Hepatocyte (in vitro differentiated cells): ENCODE results near the gene TMEM9B. TPM values are rescaled to one million over a fixed set of nuclear protein-coding genes. Genes with fewer than 3 reads are reported as not detected.
A peak's percentile ranks its signal among the peaks of the same experiment; 100 is the strongest.
"Not testable (repeated sequence)": the region's sequence is repeated elsewhere in the genome, so short reads cannot be mapped to it uniquely, and the experiment has no call there.

Experiments used
- DNase-seq: peaks from one replicate; pipeline ENCODE4 v3.0.0-alpha.2; 2016; ENCODE audit warnings: low spot score
- H2AFZ ChIP-seq: fragments of 200-600 bp; sonication (generic); 2 replicates; pipeline ENCODE4 v1.6.0; 2016; ENCODE audit warnings: antibody characterized with exemption, mild to moderate bottlenecking
- H3K27ac ChIP-seq: fragments of 200-600 bp; sonication (generic); 2 replicates; pipeline ENCODE4 v1.5.1; 2016; ENCODE audit warnings: mild to moderate bottlenecking
- H3K27me3 ChIP-seq: fragments of 200-600 bp; sonication (generic); 2 replicates; pipeline ENCODE4 v1.6.1; 2016
- H3K36me3 ChIP-seq: fragments of 200-600 bp; sonication (generic); replicated peaks from 2 replicates; pipeline ENCODE4 v1.5.1; 2016; ENCODE audit warnings: low read depth; ENCODE audit not compliant: insufficient read depth
- H3K4me1 ChIP-seq: fragments of 200-600 bp; sonication (generic); 2 replicates; pipeline ENCODE4 v1.5.1; 2016; ENCODE audit warnings: mild to moderate bottlenecking, moderate library complexity; ENCODE audit not compliant: insufficient read depth
- H3K4me2 ChIP-seq: fragments of 200-600 bp; sonication (generic); 2 replicates; pipeline ENCODE4 v1.6.0; 2016
- H3K4me3 ChIP-seq: fragments of 200-600 bp; sonication (generic); 2 replicates; pipeline ENCODE4 v1.5.1; 2016; ENCODE audit warnings: mild to moderate bottlenecking
- H3K79me2 ChIP-seq: fragments of 200-600 bp; sonication (generic); 2 replicates; pipeline ENCODE4 v1.6.0; 2017; ENCODE audit warnings: mild to moderate bottlenecking
- H3K9me2 ChIP-seq: fragments of 200-600 bp; sonication (generic); replicated peaks from 2 replicates; pipeline ENCODE4 v1.6.0; 2017; ENCODE audit warnings: mild to moderate bottlenecking; ENCODE audit not compliant: insufficient read depth
- H3K9me3 ChIP-seq: fragments of 200-600 bp; sonication (generic); 2 replicates; pipeline ENCODE4 v1.5.1; 2016; ENCODE audit warnings: low read depth, mild to moderate bottlenecking
- H4K20me1 ChIP-seq: fragments of 200-600 bp; sonication (generic); 2 replicates; pipeline ENCODE4 v1.6.0; 2016; ENCODE audit warnings: mild to moderate bottlenecking; ENCODE audit not compliant: insufficient read depth, poor library complexity, severe bottlenecking
- CTCF ChIP-seq: fragments of 200-600 bp; sonication (generic); IDR thresholded peaks from 2 replicates; pipeline ENCODE4 v1.5.1; 2016; ENCODE audit warnings: antibody characterized with exemption, mild to moderate bottlenecking; ENCODE audit not compliant: poor library complexity
- EZH2 ChIP-seq: fragments of 200-600 bp; sonication (generic); IDR thresholded peaks from 2 replicates; pipeline ENCODE4 v1.6.1; 2016; ENCODE audit warnings: antibody characterized with exemption, mild to moderate bottlenecking, borderline replicate concordance
- EZH2phosphoT487 ChIP-seq: fragments of 200-600 bp; sonication (generic); IDR thresholded peaks from one replicate; pipeline ENCODE4 v1.6.1; 2018; ENCODE audit warnings: antibody characterized with exemption, mild to moderate bottlenecking, low read depth, moderate library complexity; ENCODE audit not compliant: unreplicated experiment, severe bottlenecking
- WGBS: methylation state at CpG from one replicate; pipeline ENCODE4 v1.1.6; 2016; ENCODE audit warnings: low lambda C conversion rate; ENCODE audit errors: missing lambda C conversion rate; 5-methylcytosine and 5-hydroxymethylcytosine counted together
- polyA plus RNA-seq: library from polyadenylated mRNA; unstranded; fragments of >200 nt; fragmentation: Nextera tagmentation; extraction: Ambion mirVana; gene quantifications from 2 replicates; pipeline ENCODE4 v1.2.1, GENCODE V29; 2016
- total RNA-seq: library from RNA; depleted of rRNA; stranded (reverse); fragments of >200 nt; gene quantifications from 2 replicates; pipeline ENCODE4 v1.2.3, GENCODE V29; 2014

The TMEM9B gene
- total RNA-seq, result 47.4 and 47.7 TPM in 2 replicates
- 64.9 and 69.6 TPM in 2 replicates for polyA plus RNA-seq

- H4K20me1 ChIP-seq, result no peaks in the 10 kb centered on the region
- peak within 1 kb of the TSS; percentile 97 for H3K27ac ChIP-seq
- no peaks in the 10 kb centered on the region for H3K9me3 ChIP-seq
- no peak for TF ChIP-seq EZH2
- no peak for TF ChIP-seq EZH2phosphoT487
- no peak for TF ChIP-seq CTCF
- no peaks in the 10 kb centered on the region for H3K9me2 ChIP-seq
- peak within 1 kb of the TSS; percentile 92 for H2AFZ ChIP-seq
- peak within 1 kb of the TSS; percentile 86 for H3K4me2 ChIP-seq
- 2% methylated on average over 66 of the region's 67 CpGs for WGBS
- DNase-seq, result peak; percentile 95
- no peaks in the 10 kb centered on the region for H3K27me3 ChIP-seq
- peak within 1 kb of the TSS; percentile 94 for H3K4me3 ChIP-seq
- peaks cover 35% of the 10 kb centered on the region for H3K79me2 ChIP-seq
- H3K4me1 ChIP-seq, result peaks cover 4% of the 10 kb centered on the region
- H3K36me3 ChIP-seq, result no peaks in the 10 kb centered on the region
These were observed at the start of gene TMEM9B for GRCh38 chr11:8964324-8965320. Gene TMEM9B (minus strand): TSS chr11:8964442. CDS start chr11:8964313, 129 bp downstream.

- Histone ChIP-seq H3K9me3 (no peaks in the 10 kb centered on the region), H3K4me1 (no peaks in the 10 kb centered on the region), H4K20me1 (no peaks in the 10 kb centered on the region), H3K4me2 (no peak overlapping the region), H3K9me2 (no peaks in the 10 kb centered on the region), H2AFZ (no peak overlapping the region), H3K27me3 (no peaks in the 10 kb centered on the region), H3K4me3 (no peak overlapping the region), H3K27ac (no peak overlapping the region), H3K79me2 (no peaks in the 10 kb centered on the region), H3K36me3 (no peaks in the 10 kb centered on the region)
- no peak for DNase-seq
- WGBS, result 95% methylated on average over 4 of the region's 4 CpGs
- TF ChIP-seq EZH2 (no peak), EZH2phosphoT487 (no peak), CTCF (no peak)
These were observed 49.1 kb upstream of the TMEM9B start for GRCh38 chr11:9013373-9013772.

- not testable (repeated sequence) for H2AFZ ChIP-seq, H3K9me2 ChIP-seq, H3K4me1 ChIP-seq, H4K20me1 ChIP-seq, H3K27ac ChIP-seq, H3K4me3 ChIP-seq, H3K9me3 ChIP-seq, H3K36me3 ChIP-seq, H3K4me2 ChIP-seq, DNase-seq, H3K79me2 ChIP-seq
- peaks cover 22% of the 10 kb centered on the region for H3K27me3 ChIP-seq
- 81% methylated on average over 1 of the region's 1 CpG for WGBS
These were observed 45.3 kb upstream of the TMEM9B start for GRCh38 chr11:9009538-9009937.

GRCh38 chr11:9008661-9009060, 44.4 kb upstream of the TMEM9B start:
- H3K79me2 ChIP-seq, result no peaks in the 10 kb centered on the region
- no peaks in the 10 kb centered on the region for H3K9me3 ChIP-seq
- DNase-seq, result no peak
- TF ChIP-seq CTCF (no peak), EZH2phosphoT487 (no peak), EZH2 (no peak)
- peaks cover 9% of the 10 kb centered on the region for H3K4me1 ChIP-seq
- no peak overlapping the region for H3K27ac ChIP-seq
- WGBS, result 90% methylated on average over 1 of the region's 1 CpG
- H4K20me1 ChIP-seq, result no peaks in the 10 kb centered on the region
- H3K9me2 ChIP-seq, result no peaks in the 10 kb centered on the region
- no peak overlapping the region for H2AFZ ChIP-seq
- no peaks in the 10 kb centered on the region for H3K36me3 ChIP-seq
- H3K4me2 ChIP-seq, result no peak overlapping the region
- H3K4me3 ChIP-seq, result no peak overlapping the region
- H3K27me3 ChIP-seq, result peaks cover 30% of the 10 kb centered on the region
